ENCODE results near the gene AP4B1. TPM values are rescaled to one million over a fixed set of nuclear protein-coding genes. Genes with fewer than 3 reads are reported as not detected.

Gene AP4B1
- total and polyA plus RNA-seq, 9 of the 15 experiments (the other 6 are each of a cell fraction or from before 2014, with no cell fraction given): 15.8 to 36.5 (median 24.6) TPM

DNA sequence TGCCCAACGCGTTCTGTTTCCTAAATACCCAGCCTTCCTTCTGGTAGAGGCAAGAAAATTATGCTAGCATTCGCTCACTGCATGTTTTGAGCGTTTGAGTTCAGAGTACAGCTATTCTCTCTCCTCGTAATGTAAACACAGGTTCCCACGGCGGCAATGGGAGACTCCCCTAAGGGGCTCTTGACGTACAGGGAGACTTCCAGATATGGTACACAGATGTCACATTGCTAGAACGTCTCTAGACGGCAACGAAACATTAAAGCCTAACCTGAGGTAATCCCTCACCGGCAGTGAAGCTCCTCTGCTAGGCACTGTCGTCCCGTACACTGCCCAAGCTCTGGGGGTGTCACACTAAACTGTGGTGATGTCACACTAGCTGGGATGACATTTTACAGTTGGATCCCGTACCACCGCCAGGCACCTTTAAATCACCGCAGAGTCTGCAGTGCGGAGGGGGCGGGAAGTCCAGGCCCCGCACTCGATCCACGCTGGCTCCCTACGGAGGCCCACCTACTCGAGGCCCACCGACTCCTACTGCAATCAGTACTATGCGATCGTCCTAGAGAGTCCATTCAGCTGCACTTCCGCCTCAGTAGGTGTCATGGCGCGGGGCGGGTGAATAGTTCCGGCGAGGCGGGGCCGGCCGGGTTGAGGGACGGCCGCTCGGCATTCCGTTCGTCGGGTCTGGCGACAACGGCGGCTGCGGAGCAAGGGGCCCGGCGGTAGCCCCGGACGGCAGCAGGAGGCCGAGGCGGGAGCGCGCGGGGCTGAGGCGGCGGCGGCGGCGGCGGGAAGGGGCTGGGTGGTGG, 24.5 kb upstream of the AP4B1 start, which contains the start of gene HIPK1 (continued):
- TF ChIP-seq ZNF41 (CRISPR knock-in tag; conservative IDR thresholded peaks at IDR 0.05): no peak
- TF ChIP-seq HDAC8 (tag; IDR thresholded peaks at IDR 0.05): 0 out of 2 replicates have a peak, but pooled peaks have one; percentile 16
- no peak for TF ChIP-seq ZNF146 (CRISPR knock-in tag; IDR thresholded peaks at IDR 0.05; ENCODE audit: unreplicated experiment)
- TF ChIP-seq TAF1 (IDR thresholded peaks at IDR 0.05; ENCODE audit: control insufficient read depth, extremely low read depth, insufficient read depth, low read length, severe bottlenecking): peak; percentile 75
- TF ChIP-seq DACH1 (IDR thresholded peaks at IDR 0.05; ENCODE audit: partially characterized antibody): no peak
- TF ChIP-seq POLR2A (conservative IDR thresholded peaks at IDR 0.05): peak; percentile 85
- no peak for TF ChIP-seq MYNN (IDR thresholded peaks at IDR 0.05)
- TF ChIP-seq MYNN (CRISPR knock-in tag; IDR thresholded peaks at IDR 0.05): no peak
- TF ChIP-seq ZNF583 (CRISPR knock-in tag; IDR thresholded peaks at IDR 0.05): no peak
- TF ChIP-seq KDM2B (CRISPR knock-in tag; IDR thresholded peaks at IDR 0.05): 0 out of 2 replicates have a peak, but pooled peaks have one; percentile 16
- TF ChIP-seq ZNF175 (CRISPR knock-in tag; IDR thresholded peaks at IDR 0.05; ENCODE audit: low read depth): no peak
- TF ChIP-seq, protein P1, sequence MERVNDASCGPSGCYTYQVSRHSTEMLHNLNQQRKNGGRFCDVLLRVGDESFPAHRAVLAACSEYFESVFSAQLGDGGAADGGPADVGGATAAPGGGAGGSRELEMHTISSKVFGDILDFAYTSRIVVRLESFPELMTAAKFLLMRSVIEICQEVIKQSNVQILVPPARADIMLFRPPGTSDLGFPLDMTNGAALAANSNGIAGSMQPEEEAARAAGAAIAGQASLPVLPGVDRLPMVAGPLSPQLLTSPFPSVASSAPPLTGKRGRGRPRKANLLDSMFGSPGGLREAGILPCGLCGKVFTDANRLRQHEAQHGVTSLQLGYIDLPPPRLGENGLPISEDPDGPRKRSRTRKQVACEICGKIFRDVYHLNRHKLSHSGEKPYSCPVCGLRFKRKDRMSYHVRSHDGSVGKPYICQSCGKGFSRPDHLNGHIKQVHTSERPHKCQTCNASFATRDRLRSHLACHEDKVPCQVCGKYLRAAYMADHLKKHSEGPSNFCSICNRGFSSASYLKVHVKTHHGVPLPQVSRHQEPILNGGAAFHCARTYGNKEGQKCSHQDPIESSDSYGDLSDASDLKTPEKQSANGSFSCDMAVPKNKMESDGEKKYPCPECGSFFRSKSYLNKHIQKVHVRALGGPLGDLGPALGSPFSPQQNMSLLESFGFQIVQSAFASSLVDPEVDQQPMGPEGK (CRISPR knock-in tag; IDR thresholded peaks at IDR 0.05; ENCODE audit: borderline replicate concordance): no peak
- TF ChIP-seq, protein P2, sequence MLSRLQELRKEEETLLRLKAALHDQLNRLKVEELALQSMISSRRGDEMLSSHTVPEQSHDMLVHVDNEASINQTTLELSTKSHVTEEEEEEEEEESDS (CRISPR knock-in tag; IDR thresholded peaks at IDR 0.05): no peak
- TF ChIP-seq CBX8 (IDR thresholded peaks at IDR 0.05; ENCODE audit: borderline replicate concordance, extremely low read depth, low read depth, low read length, poor library complexity, severe bottlenecking): no peak
- TF ChIP-seq, protein P3, sequence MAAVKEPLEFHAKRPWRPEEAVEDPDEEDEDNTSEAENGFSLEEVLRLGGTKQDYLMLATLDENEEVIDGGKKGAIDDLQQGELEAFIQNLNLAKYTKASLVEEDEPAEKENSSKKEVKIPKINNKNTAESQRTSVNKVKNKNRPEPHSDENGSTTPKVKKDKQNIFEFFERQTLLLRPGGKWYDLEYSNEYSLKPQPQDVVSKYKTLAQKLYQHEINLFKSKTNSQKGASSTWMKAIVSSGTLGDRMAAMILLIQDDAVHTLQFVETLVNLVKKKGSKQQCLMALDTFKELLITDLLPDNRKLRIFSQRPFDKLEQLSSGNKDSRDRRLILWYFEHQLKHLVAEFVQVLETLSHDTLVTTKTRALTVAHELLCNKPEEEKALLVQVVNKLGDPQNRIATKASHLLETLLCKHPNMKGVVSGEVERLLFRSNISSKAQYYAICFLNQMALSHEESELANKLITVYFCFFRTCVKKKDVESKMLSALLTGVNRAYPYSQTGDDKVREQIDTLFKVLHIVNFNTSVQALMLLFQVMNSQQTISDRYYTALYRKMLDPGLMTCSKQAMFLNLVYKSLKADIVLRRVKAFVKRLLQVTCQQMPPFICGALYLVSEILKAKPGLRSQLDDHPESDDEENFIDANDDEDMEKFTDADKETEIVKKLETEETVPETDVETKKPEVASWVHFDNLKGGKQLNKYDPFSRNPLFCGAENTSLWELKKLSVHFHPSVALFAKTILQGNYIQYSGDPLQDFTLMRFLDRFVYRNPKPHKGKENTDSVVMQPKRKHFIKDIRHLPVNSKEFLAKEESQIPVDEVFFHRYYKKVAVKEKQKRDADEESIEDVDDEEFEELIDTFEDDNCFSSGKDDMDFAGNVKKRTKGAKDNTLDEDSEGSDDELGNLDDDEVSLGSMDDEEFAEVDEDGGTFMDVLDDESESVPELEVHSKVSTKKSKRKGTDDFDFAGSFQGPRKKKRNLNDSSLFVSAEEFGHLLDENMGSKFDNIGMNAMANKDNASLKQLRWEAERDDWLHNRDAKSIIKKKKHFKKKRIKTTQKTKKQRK (IDR thresholded peaks at IDR 0.05; ENCODE audit: borderline replicate concordance, low read depth, low read length): no peak
- TF ChIP-seq POLR2H (tag; IDR thresholded peaks at IDR 0.05; ENCODE audit: low read depth): peak; percentile 24; the same call in 1 of the 2 replicates
- TF ChIP-seq PHTF2 (CRISPR knock-in tag; IDR thresholded peaks at IDR 0.05): no peak
- TF ChIP-seq, protein P4, sequence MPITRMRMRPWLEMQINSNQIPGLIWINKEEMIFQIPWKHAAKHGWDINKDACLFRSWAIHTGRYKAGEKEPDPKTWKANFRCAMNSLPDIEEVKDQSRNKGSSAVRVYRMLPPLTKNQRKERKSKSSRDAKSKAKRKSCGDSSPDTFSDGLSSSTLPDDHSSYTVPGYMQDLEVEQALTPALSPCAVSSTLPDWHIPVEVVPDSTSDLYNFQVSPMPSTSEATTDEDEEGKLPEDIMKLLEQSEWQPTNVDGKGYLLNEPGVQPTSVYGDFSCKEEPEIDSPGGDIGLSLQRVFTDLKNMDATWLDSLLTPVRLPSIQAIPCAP (CRISPR knock-in tag; IDR thresholded peaks at IDR 0.05; ENCODE audit: borderline replicate concordance): no peak
- TF ChIP-seq, protein P5, sequence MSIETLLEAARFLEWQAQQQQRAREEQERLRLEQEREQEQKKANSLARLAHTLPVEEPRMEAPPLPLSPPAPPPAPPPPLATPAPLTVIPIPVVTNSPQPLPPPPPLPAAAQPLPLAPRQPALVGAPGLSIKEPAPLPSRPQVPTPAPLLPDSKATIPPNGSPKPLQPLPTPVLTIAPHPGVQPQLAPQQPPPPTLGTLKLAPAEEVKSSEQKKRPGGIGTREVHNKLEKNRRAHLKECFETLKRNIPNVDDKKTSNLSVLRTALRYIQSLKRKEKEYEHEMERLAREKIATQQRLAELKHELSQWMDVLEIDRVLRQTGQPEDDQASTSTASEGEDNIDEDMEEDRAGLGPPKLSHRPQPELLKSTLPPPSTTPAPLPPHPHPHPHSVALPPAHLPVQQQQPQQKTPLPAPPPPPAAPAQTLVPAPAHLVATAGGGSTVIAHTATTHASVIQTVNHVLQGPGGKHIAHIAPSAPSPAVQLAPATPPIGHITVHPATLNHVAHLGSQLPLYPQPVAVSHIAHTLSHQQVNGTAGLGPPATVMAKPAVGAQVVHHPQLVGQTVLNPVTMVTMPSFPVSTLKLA (conservative IDR thresholded peaks at IDR 0.05): peak; percentile 83 to 88

Data from K562 (cell line).